ENCODE data around the gene RNPEP.
"Not testable (repeated sequence)": the region's sequence is repeated elsewhere in the genome, so short reads cannot be mapped to it uniquely, and the experiment has no call there.

Gene RNPEP

GRCh38 chr1:202037706-202038296, 55.4 kb downstream of the RNPEP start:
- no peak for DNase-seq

- DNase-seq: no peak
These were observed 56.4 kb downstream of the RNPEP start for GRCh38 chr1:202038688-202039346.

- no peak for DNase-seq
These were observed 63.3 kb downstream of the RNPEP start for GRCh38 chr1:202045705-202046104.

- no peak for DNase-seq
These were observed 63.8 kb downstream of the RNPEP start for GRCh38 chr1:202046227-202046626.

GRCh38 chr1:202046748-202047708, 64.6 kb downstream of the RNPEP start:
- no peak for DNase-seq

GRCh38 chr1:202047977-202048376, 65.5 kb downstream of the RNPEP start:
- DNase-seq: no peak

GRCh38 chr1:202049129-202049528, 66.7 kb downstream of the RNPEP start:
- no peak for DNase-seq

GRCh38 chr1:202054094-202054493, 71.6 kb downstream of the RNPEP start:
- DNase-seq: no peak

GRCh38 chr1:202054673-202055072, 72.2 kb downstream of the RNPEP start:
- DNase-seq: not testable (repeated sequence)

Measured in stimulated activated naive CD4-positive, alpha-beta T cell (primary cell).